Esophagus (tissue), 2 donors: ENCODE data around the gene CCDC57. TPM values are rescaled to one million over a fixed set of nuclear protein-coding genes. Genes with fewer than 3 reads are reported as not detected.
"Not testable (repeated sequence)": the region's sequence is repeated elsewhere in the genome, so short reads cannot be mapped to it uniquely, and the experiment has no call there.

Source experiments
- H3K27ac ChIP-seq, 2 donors: one replicate each; pipeline ENCODE4 v1.5.1; 2013; ENCODE audit warnings: low read depth in 2 of 2, mild to moderate bottlenecking in 2 of 2, inconsistent platforms in 1 of 2, low read length in 1 of 2, moderate library complexity in 1 of 2
- H3K27me3 ChIP-seq, 2 donors: one replicate each; pipeline ENCODE4 v1.6.1; 2013; ENCODE audit warnings: low read length in 2 of 2, control low read depth in 1 of 2, mild to moderate bottlenecking in 1 of 2; ENCODE audit not compliant: insufficient read depth in 2 of 2, control insufficient read depth in 1 of 2
- H3K36me3 ChIP-seq, 2 donors: one replicate each; pipeline ENCODE4 v1.6.1; 2013; ENCODE audit warnings: low read length in 1 of 2; ENCODE audit not compliant: control insufficient read depth in 2 of 2, insufficient read depth in 2 of 2
- H3K4me1 ChIP-seq, 2 donors: one replicate each; pipeline ENCODE4 v1.6.1; 2013; ENCODE audit warnings: low read length in 1 of 2; ENCODE audit not compliant: control insufficient read depth in 2 of 2, insufficient read depth in 2 of 2
- H3K4me3 ChIP-seq, 2 donors: one replicate each; pipeline ENCODE4 v1.5.1; 2013; ENCODE audit warnings: low read length in 2 of 2, mild to moderate bottlenecking in 2 of 2, low read depth in 1 of 2, moderate library complexity in 1 of 2
- H3K9me3 ChIP-seq, 2 donors: one replicate each; pipeline ENCODE4 v1.6.1; 2013; ENCODE audit warnings: mild to moderate bottlenecking in 2 of 2, low read depth in 1 of 2, low read length in 1 of 2, moderate library complexity in 1 of 2; ENCODE audit not compliant: control insufficient read depth in 2 of 2, insufficient read depth in 1 of 2
- whole genome bisulfite sequencing, 2 donors: extraction: QIAGEN DNeasy Blood & Tissue Kit; methylation state at CpG; one replicate each; pipeline ENCODE4 v1.1.7; 2013; 5-methylcytosine and 5-hydroxymethylcytosine counted together
- polyA plus RNA-seq, 2 donors: library from polyadenylated mRNA; stranded (reverse); fragments of 200-250 nt; gene quantifications; one replicate each; pipeline ENCODE4 v1.2.3, GENCODE V29; 2013
- donor health status: healthy with polysubstance abuse.
- donor health status: Bipolar disorder and iron deficiency.

The CCDC57 gene, protein sequence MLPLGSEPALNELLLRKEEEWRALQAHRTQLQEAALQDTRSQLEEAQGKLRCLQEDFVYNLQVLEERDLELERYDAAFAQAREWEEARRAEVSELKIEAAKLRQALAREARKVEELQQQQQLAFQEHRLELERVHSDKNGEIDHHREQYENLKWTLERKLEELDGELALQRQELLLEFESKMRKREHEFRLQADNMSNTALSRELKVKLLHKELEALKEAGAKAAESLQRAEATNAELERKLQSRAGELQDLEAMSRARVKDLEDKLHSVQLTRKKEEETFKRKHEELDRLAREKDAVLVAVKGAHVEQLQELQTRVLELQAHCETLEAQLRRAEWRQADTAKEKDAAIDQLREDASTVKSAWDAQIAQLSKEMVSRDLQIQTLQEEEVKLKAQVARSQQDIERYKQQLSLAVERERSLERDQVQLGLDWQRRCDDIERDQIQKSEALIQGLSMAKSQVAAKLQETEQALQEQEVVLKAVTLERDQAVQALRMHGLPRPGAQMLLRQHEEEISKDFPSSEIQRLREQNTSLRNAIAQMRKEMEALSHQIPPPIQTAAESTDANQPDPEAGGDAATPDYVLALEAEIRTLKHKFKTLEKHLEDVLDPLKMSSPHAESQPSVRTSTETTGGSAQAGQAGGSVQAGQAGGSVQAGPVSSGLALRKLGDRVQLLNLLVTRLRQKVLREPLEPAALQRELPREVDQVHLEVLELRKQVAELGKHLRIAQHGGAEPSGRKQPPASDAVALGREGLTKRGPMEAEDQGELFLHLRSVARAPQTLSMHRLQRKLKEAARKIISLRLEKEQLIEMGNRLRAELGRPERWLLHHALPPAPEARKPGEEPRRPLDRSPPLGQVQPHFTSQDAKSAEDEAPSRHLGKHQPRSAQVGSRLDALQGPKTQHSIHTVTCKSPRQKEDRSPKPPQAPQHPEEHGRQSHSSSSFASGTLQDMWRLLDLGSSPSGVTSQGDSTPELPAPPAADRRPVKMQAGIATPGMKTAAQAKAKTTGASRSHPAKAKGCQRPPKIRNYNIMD
- 10 to 100 TPM; 16.3 to 33.7 TPM for polyA plus RNA-seq

DNA sequence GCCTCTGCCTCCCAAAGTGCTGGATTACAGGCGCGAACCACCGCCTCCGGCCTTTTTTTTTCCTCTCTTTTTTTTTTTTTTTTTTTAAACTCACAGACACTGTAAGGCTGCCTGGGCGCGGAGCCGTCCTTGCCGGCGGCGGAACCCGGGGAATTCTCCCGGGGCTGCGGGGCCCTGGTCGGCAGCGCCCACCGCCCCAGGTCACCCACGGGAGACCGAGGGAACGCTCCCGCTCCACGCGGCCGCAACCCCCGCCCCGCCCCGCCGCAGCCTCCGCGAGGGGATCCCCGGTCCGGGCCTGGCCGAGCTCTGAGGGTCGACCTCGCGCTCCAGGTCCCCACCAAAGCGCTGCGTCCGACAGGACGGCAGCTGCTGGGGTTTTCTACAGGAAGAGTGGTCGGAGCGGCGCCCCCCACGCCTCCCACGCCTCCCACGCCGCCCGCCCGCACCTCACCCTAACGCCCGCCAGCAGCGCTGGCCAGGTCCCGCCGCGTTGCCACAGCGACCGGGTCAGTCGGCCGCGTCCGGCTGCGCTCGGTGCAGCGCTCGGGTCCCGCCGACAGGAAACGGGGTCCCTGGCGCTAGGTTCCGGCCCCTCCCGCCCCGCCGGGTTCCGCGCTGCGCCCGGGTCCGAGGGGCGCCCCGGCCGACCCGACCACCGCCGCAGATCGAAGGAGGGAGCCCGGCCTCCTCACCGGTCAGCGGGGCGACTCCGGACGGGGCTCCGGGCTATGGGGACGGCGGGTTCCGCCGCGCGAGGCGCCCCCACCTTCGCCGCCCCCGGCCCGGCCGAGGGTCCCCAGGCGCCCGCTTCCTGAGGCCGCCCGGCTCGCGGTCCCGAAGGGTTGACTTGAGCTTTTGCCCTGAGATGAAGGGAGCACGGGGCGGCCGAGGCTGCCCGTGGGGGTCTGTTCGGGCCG lies at the start of gene CCDC57:
Gene CCDC57, minus strand, starts transcription at position 512 of the 920 bp plus-strand sequence. CDS start 10,898 bp downstream, outside the sequence.
- H3K4me1 ChIP-seq: peaks cover 16 to 28% of the 10 kb centered on the region in 2 donors
- peak within 1 kb of the TSS; percentile 47 to 61 for H3K27ac ChIP-seq
- 1% methylated on average over 84 to 116 of the region's 116 CpGs for WGBS, 2 donors
- peak within 1 kb of the TSS; percentile 81 to 84 for H3K4me3 ChIP-seq
- no peaks in the 10 kb centered on the region for H3K36me3 ChIP-seq
- no peaks in the 10 kb centered on the region for H3K9me3 ChIP-seq
- H3K27me3 ChIP-seq: no peaks in the 10 kb centered on the region

DNA sequence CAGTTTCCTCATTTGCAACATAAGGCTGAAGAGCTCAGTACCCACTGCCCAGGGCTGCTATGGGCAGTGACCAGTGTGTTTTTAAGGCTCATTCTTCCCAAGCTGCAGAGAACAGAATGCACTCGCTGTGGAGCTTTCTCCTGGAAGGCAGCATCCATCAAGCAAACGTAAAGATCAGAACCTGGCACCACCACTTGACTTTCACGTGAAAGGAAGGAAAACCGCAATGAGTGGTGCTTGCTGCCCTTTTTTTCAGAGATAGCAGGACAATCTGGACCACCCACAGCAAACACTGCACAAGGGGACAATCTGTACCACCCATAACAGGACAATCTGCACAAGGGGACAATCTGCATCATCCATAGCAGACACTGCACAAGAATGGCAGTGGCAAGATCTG lies 49.7 kb upstream of the CCDC57 start:
- peaks cover 0 to 8% of the 10 kb centered on the region in 2 donors for H3K4me1 ChIP-seq

DNA sequence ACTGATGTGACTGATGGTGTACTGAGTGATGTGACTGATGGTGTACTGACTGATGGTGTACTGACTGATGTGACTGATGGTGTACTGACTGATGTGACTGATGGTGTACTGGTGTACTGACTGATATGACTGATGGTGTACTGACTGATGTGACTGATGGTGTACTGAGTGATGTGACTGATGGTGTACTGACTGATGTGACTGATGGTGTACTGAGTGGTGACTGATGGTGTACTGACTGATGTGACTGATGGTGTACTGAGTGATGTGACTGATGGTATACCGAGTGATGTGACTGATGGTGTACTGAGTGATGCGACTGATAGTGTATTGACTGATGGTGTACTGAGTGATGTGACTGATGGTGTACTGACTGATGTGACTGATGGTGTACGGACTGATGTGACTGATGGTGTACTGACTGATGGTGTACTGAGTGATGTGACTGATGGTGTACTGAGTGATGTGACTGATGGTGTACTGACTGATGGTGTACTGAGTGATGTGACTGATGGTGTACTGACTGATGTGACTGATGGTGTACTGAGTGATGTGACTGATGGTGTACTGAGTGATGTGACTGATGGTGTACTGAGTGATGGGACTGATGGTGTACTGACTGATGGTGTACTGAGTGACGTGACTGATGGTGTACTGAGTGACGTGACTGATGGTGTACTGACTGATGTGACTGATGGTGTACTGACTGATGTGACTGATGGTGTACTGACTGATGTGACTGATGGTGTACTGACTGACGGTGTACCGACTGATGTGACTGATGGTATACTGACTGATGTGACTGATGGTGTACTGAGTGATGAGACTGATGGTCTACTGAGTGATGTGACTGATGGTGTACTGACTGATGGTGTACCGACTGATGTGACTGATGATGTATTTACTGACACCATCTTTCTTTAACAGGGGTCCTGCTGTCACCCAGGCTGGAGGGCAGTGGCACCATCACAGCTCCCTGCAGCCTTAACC lies 47.6 kb upstream of the CCDC57 start:
- H3K27ac ChIP-seq, H3K27me3 ChIP-seq, H3K4me1 ChIP-seq, H3K9me3 ChIP-seq, H3K4me3 ChIP-seq: not testable (repeated sequence)
- peaks cover 20 to 53% of the 10 kb centered on the region in 2 donors for H3K36me3 ChIP-seq
- WGBS, 2 donors: 91 to 95% methylated on average over 8 of the region's 8 CpGs

More for the DNA sequence above, 49.7 kb upstream of the CCDC57 start:
- Histone ChIP-seq H3K27me3 (no peaks in the 10 kb centered on the region), H3K36me3 (peaks cover 15 to 57% of the 10 kb centered on the region in 2 donors), H3K4me3 (no peak overlapping the region), H3K27ac (peak overlapping the region in 1 of 2 donors; percentile 19), H3K9me3 (no peaks in the 10 kb centered on the region)
- 70 to 73% methylated on average over 4 of the region's 4 CpGs for WGBS, 2 donors

DNA sequence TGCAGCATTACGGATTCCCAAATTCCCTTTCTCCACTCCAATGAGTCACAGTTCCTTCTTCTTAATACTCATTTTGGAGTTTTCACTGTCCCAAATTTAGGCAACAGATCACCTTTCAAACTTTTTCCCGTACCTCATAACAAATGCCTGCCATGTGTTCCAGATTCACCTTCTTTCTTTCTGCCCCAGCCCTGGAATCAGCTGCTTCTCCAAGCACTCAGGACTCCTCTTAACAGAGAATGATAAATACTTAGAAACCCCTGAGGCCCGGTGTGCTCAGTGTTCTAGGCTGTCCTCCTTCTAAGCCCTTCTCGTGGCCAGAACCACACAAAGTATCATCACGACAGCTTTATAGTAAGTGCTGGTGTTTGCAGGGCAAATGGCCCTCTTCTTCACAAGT lies 45.9 kb upstream of the CCDC57 start:
- peaks cover 16 to 48% of the 10 kb centered on the region in 2 donors for H3K36me3 ChIP-seq
- H3K4me3 ChIP-seq: no peak overlapping the region
- peaks cover 0 to 2% of the 10 kb centered on the region in 2 donors for H3K4me1 ChIP-seq
- no peak overlapping the region for H3K27ac ChIP-seq
- no peaks in the 10 kb centered on the region for H3K27me3 ChIP-seq
- H3K9me3 ChIP-seq: no peaks in the 10 kb centered on the region
- 73 to 76% methylated on average over 5 of the region's 5 CpGs for WGBS, 2 donors

DNA sequence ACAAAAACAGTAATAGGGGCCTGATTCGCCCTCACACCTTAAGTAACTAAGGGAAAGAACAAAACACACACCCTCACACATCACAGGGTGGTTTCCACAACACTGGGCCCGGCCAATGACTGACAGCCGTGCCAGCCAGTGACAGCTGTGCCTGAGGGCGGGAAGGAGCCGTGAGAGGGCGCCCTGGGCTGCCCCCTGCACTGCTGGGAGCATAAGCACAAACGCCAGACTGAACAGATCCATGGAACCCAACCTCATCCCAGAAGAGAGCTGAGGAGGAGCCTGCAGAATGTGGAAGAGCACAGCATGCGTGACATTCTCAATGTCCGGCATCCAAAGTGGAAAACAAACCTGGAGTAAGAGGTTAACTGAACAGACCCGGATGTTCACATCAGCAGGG lies 44.8 kb upstream of the CCDC57 start:
- Histone ChIP-seq H3K27me3 (no peaks in the 10 kb centered on the region), H3K4me3 (no peak overlapping the region), H3K4me1 (peaks cover 0 to 2% of the 10 kb centered on the region in 2 donors), H3K36me3 (peaks cover 19 to 52% of the 10 kb centered on the region in 2 donors), H3K9me3 (no peaks in the 10 kb centered on the region), H3K27ac (peak overlapping the region in 1 of 2 donors; percentile 7)
- WGBS, 2 donors: 57 to 61% methylated on average over 10 of the region's 10 CpGs

DNA sequence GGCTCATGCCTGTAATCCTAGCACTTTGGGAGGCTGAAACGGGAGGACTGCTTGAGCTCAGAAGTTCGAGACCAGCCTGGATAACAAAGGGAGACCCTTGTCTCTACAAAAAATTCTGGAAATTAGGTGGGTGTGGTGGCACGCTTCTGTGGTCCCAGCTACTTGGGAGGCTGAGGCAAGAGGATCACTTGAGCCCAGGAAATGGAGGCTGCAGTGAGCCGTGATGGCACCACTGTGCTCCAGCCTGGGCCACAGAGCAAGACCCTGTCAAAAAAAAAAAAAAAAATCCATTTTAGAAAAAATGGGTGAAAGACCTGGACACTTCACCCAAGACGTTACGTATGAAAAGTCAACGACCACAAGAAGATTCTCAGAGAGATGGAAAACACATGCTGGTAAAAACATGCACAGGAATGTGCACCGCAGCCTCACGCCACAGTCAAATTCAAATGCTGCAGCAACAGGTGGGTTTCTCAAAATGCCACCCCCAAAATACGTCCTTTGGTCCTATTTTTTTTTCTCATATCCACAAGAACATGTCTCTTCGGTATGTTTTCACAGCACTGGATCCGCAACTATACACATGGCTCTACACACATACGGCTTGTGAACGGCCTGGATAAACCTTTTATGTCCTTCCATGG lies 43.7 kb upstream of the CCDC57 start:
- WGBS, 2 donors: 92 to 94% methylated on average over 14 of the region's 14 CpGs
- H3K27ac ChIP-seq: no peak overlapping the region
- H3K27me3 ChIP-seq: no peaks in the 10 kb centered on the region
- peaks cover 0 to 2% of the 10 kb centered on the region in 2 donors for H3K4me1 ChIP-seq
- H3K36me3 ChIP-seq: peaks cover 19 to 54% of the 10 kb centered on the region in 2 donors
- no peak overlapping the region for H3K4me3 ChIP-seq
- H3K9me3 ChIP-seq: no peaks in the 10 kb centered on the region

DNA sequence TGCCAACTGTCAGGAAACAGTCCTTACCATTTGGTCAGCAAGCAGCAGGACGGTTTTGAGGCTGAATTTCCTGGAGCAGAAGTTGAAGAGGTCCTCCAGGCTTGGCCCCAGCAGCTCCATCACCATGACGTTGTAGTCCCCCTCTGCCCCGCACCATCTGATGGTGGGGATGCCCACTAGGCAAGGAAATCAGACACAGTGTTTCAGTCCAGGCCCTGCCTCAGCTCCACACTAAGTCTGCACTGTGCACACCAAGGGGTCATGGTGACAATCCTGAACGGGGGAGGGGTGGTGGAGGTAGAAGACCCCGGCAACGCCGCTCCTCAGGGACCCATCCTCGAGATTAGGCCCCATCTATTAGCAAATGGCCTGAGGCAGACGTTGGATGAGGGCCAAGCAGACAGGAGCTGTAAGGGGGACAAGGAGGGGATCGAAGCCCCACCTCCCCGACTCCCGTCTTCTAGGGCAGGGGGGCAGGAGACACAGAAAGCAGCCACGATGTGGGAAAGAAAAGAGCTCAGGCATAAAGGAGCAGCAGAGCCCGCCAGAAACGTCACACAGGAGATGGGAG lies 42.8 kb upstream of the CCDC57 start:
- H3K27ac ChIP-seq: no peak overlapping the region
- H3K9me3 ChIP-seq: no peaks in the 10 kb centered on the region
- peaks cover 25 to 54% of the 10 kb centered on the region in 2 donors for H3K36me3 ChIP-seq
- peaks cover 0 to 2% of the 10 kb centered on the region in 2 donors for H3K4me1 ChIP-seq
- 83 to 86% methylated on average over 15 of the region's 15 CpGs for WGBS, 2 donors
- H3K4me3 ChIP-seq: no peak overlapping the region
- H3K27me3 ChIP-seq: no peaks in the 10 kb centered on the region
